A549 (cell line): ENCODE data around the gene IFFO2. TPM values are rescaled to one million over a fixed set of nuclear protein-coding genes. Genes with fewer than 3 reads are reported as not detected.

Source experiments
- ATAC-seq, 2 experiments: fragments of 200-7000 bp in 1 of 2; fragments of >200 bp in 1 of 2; cut with Nextera tagmentation in 1 of 2; cut with Tn5 transposase in 1 of 2; 3 replicates each; pipeline versions ENCODE4 v1.8.0 to v1.9.1; 2018 to 2020; ENCODE audit warnings: mild to moderate bottlenecking in 1 of 2, moderate library complexity in 1 of 2
- CTCF ChIA-PET: fragments of 300-600 bp; sonication (Branson Sonifier 250); formaldehyde crosslinking; extraction: SDS; loops from one replicate; lab custom pipeline; 2021; ENCODE audit warnings: antibody characterized with exemption, inconsistent platforms; lab: Yijun Ruan, JAX
- POLR2A ChIA-PET: fragments of 350-600 bp; formaldehyde crosslinking; extraction: SDS; loops from one replicate; lab custom pipeline; 2021; ENCODE audit warnings: antibody characterized with exemption, inconsistent platforms; lab: Yijun Ruan, JAX
- DNase-seq, 2 experiments: peaks; one replicate each; pipeline versions ENCODE4 v3.0.0 to v3.0.0-alpha.2; 2011 to 2016; ENCODE audit warnings: low read depth in 1 of 2, low spot score in 1 of 2
- FAIRE-seq: peaks from 2 replicates; lab custom pipeline; 2011; peaks lifted over from hg19 to GRCh38; lab: Jason Lieb, UNC
- H3K27ac ChIP-seq, 2 experiments: fragments of >200 bp; sonication (Bioruptor Twin); formaldehyde crosslinking; 3 replicates each; pipeline ENCODE4 v1.5.1; 2016 to 2017
- H3K4me1 ChIP-seq: fragments of >200 bp; sonication (Bioruptor Twin); formaldehyde crosslinking; 3 replicates; pipeline ENCODE4 v1.6.1; 2016
- H3K4me2 ChIP-seq: fragments of >200 bp; sonication (Bioruptor Twin); formaldehyde crosslinking; 3 replicates; pipeline ENCODE4 v1.6.1; 2016
- H3K4me3 ChIP-seq: fragments of >200 bp; sonication (Bioruptor Twin); formaldehyde crosslinking; 3 replicates; pipeline ENCODE4 v1.5.1; 2016
- H3K9me3 ChIP-seq: fragments of >200 bp; sonication (Bioruptor Twin); formaldehyde crosslinking; 3 replicates; pipeline ENCODE4 v1.6.1; 2016
- CHD2 ChIP-seq: fragments of 150-350 bp; IDR thresholded peaks from 2 replicates; pipeline ENCODE4 v1.6.1; 2014; ENCODE audit warnings: low read length; ENCODE audit not compliant: partially characterized antibody
- CTCF ChIP-seq: fragments of >200 bp; sonication (Bioruptor Twin); formaldehyde crosslinking; IDR thresholded peaks from 3 replicates; pipeline ENCODE4 v1.5.1; 2016
- E2F6 ChIP-seq: IDR thresholded peaks from 2 replicates; pipeline ENCODE4 v1.6.1; 2012; ENCODE audit warnings: low read depth, borderline replicate concordance
- EP300 ChIP-seq, 2 experiments: fragments of >200 bp; sonication (Bioruptor Twin); formaldehyde crosslinking; IDR thresholded peaks; 2 replicates in 1 of 2; 3 replicates in 1 of 2; pipeline ENCODE4 v1.6.1; 2016 to 2017
- FOSB ChIP-seq: fragments of 250-450 bp; sonication (Bioruptor Pico); IDR thresholded peaks from 2 replicates; pipeline ENCODE4 v1.5.0; 2020; ENCODE audit warnings: mild to moderate bottlenecking, moderate library complexity
- FOXS1 ChIP-seq: fragments of 250-450 bp; sonication (Bioruptor Pico); IDR thresholded peaks from 2 replicates; pipeline ENCODE4 v1.5.0; 2020; ENCODE audit warnings: mild to moderate bottlenecking, moderate library complexity
- HDAC2 ChIP-seq: fragments of 200-600 bp; sonication (generic); IDR thresholded peaks from 2 replicates; pipeline ENCODE4 v1.6.1; 2016
- HEYL ChIP-seq: fragments of 250-450 bp; sonication (Bioruptor Pico); IDR thresholded peaks from 2 replicates; pipeline ENCODE4 v1.8.0; 2021; ENCODE audit warnings: mild to moderate bottlenecking, moderate library complexity
- HOXB5 ChIP-seq: fragments of 250-450 bp; sonication (Bioruptor Pico); IDR thresholded peaks from 2 replicates; pipeline ENCODE4 v1.5.0; 2020; ENCODE audit warnings: mild to moderate bottlenecking, moderate library complexity
- JUN ChIP-seq, 2 experiments: fragments of >200 bp; sonication (Bioruptor Twin); formaldehyde crosslinking; IDR thresholded peaks; 2 replicates in 1 of 2; 3 replicates in 1 of 2; pipeline ENCODE4 v1.6.1; 2016 to 2017
- KDM5A ChIP-seq: fragments of 200-600 bp; sonication (generic); IDR thresholded peaks from 2 replicates; pipeline ENCODE4 v1.6.1; 2016; ENCODE audit warnings: antibody characterized with exemption, mild to moderate bottlenecking
- MAFK ChIP-seq: fragments of 450-650 bp; IDR thresholded peaks from 2 replicates; pipeline ENCODE4 v1.6.1; 2014; ENCODE audit not compliant: partially characterized antibody
- MAZ ChIP-seq: fragments of 150-350 bp; IDR thresholded peaks from 2 replicates; pipeline ENCODE4 v1.6.1; 2014; ENCODE audit warnings: antibody characterized with exemption, low read depth, low read length, borderline replicate concordance
- PHF8 ChIP-seq: fragments of 200-600 bp; sonication (generic); IDR thresholded peaks from 2 replicates; pipeline ENCODE4 v1.6.1; 2016; ENCODE audit warnings: low read depth, mild to moderate bottlenecking, antibody characterized with exemption, moderate library complexity, borderline replicate concordance
- POLR2A ChIP-seq: IDR thresholded peaks from 2 replicates; pipeline ENCODE4 v1.6.1; 2012; ENCODE audit warnings: mild to moderate bottlenecking, low read length
- REST ChIP-seq: fragments of 200-600 bp; sonication (generic); IDR thresholded peaks from 2 replicates; pipeline ENCODE4 v1.6.1; 2016; ENCODE audit warnings: antibody characterized with exemption, mild to moderate bottlenecking, moderate library complexity
- RNF2 ChIP-seq: fragments of 200-600 bp; sonication (generic); IDR thresholded peaks from 2 replicates; pipeline ENCODE4 v1.6.1; 2016; ENCODE audit warnings: low read depth, mild to moderate bottlenecking, antibody characterized with exemption, moderate library complexity, borderline replicate concordance
- ZSCAN20 ChIP-seq: fragments of 250-450 bp; sonication (Bioruptor Pico); IDR thresholded peaks from 2 replicates; pipeline ENCODE4 v1.8.0; 2022; ENCODE audit warnings: mild to moderate bottlenecking, moderate library complexity
- WGBS: methylation state at CpG from one replicate; pipeline ENCODE4 v1.1.6; 2017; ENCODE audit errors: missing lambda C conversion rate; 5-methylcytosine and 5-hydroxymethylcytosine counted together
- polyA plus RNA-seq, 4 experiments: library from polyadenylated mRNA; depleted of rRNA in 3 of 4; stranded (reverse); fragments of >200 nt; fragmentation: RNase III in 1 of 4; extraction: RNeasy Plus Mini Kit Qiagen cat#74134 plus additional on column Dnase treatment in 1 of 4; gene quantifications; 2 replicates in 3 of 4; 3 replicates in 1 of 4; pipeline ENCODE4 v1.2.3, GENCODE V29; 2011 to 2017

Gene IFFO2
- polyA plus RNA-seq, 2 of the 4 experiments (the other 2 are of a cell fraction) = 24.3 to 53.9 TPM

DNA sequence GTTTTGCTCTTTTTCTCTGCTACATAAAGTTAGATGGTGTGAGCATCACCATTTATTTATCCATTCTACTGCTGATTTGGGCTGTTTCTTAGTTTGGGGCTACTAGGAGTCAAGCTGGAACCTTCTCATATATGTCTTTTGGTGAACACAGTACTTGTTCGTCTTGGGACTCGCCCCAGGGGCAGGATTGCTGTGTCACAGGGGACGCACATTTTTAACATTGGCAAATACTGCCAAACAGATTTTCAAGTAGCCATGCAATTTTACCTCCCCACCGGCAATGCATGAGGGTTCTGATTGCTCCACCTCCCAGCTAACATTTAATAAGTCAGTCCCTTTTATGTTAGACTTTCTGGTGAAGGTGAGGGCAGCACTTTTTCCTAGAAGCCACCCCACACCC lies 7.5 kb upstream of the IFFO2 start:
- no peak for DNase-seq
- ATAC-seq = no peak
- H3K4me1 ChIP-seq = peaks cover 27% of the 10 kb centered on the region
- ChIA-PET CTCF (interaction anchor here (1.5 to 6.0 kb wide), 4 partner anchors 9 to 132 kb away, joined by 4 to 23 read pairs (median 6); no protein-coding TSS in a partner anchor), POLR2A (no interaction called here)
- TF ChIP-seq POLR2A (no peak), PHF8 (no peak), CTCF (no peak)
- TF ChIP-seq, all 56 proteins: peak for 0
- Histone ChIP-seq H3K9me3 (no peaks in the 10 kb centered on the region), H3K27ac (0 out of 6 replicates have a peak overlapping the region, but pooled peaks of 1 of the 2 experiments have one; percentile 39), H3K4me3 (no peak overlapping the region), H3K4me2 (no peak overlapping the region)
- WGBS = 91% methylated on average over 4 of the region's 4 CpGs
- FAIRE-seq = no peak

DNA sequence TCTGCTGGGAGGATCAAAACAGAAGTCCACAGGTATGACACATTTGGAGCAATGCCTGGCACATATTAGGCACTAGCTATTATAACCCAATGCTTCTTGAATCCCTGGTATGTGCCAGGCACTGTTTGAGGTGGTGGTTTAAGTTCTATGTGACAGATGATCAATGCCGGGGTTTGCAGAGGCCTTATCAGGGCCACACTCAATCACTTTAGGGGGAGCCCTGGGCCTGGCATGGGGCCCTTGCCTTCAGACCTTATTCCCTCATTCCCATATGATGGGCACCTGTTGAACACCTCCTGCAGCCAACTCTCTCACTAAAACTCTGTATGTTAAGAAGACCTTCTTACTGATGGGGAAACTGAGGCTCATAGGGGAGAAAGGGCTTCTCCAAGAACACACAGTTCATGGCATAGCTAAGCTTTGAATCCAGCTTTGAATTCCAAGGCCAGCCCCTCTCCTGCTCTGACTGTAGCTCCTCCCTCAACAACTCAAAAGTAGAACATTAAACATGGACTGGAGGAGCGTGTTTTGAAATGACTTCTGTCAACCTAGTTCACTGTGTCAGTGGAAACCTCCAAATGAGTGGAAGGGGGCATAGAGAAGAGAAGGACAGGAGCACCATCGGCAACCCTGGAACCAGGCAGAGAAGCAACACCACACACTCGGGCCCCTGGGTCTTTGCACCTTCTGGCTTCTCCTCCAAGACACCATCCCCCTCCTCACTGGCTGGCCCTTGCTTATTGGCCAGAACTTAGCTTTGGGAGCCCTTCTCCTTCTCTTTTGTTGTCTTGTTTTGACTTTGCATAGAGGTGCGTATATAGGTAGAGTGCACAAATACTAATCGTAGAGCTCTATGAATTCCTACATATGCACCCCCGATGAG lies 6.6 kb upstream of the IFFO2 start:
- Histone ChIP-seq H3K4me3 (no peak overlapping the region), H3K4me2 (no peak overlapping the region; the same call in 2 of the 3 replicates), H3K9me3 (no peaks in the 10 kb centered on the region), H3K4me1 (peaks cover 27% of the 10 kb centered on the region), H3K27ac (peak overlapping the region in 1 of 2 experiments; percentile 73; a peak in 3 of 6 replicates)
- no peak for DNase-seq
- 85% methylated on average over 7 of the region's 7 CpGs for WGBS
- FAIRE-seq = no peak
- ChIA-PET CTCF (interaction anchor here (1.1 to 6.0 kb wide), 4 partner anchors 10 to 133 kb away, joined by 5 to 23 read pairs (median 6); no protein-coding TSS in a partner anchor), POLR2A (no interaction called here)
- TF ChIP-seq POLR2A = no peak
- TF ChIP-seq E2F6 = no peak
- TF ChIP-seq FOXS1 (CRISPR knock-in tag) = no peak
- no peak for TF ChIP-seq HOXB5 (CRISPR knock-in tag)
- TF ChIP-seq ZSCAN20 = no peak
- no peak for TF ChIP-seq HEYL (CRISPR knock-in tag)
- no peak for TF ChIP-seq CHD2
- no peak for TF ChIP-seq EP300 (IDR thresholded peaks at IDR 0.05)
- TF ChIP-seq MAZ = no peak
- TF ChIP-seq KDM5A = no peak
- TF ChIP-seq MAFK = no peak
- TF ChIP-seq RNF2 = no peak
- TF ChIP-seq HDAC2 = no peak
- no peak for TF ChIP-seq JUN (IDR thresholded peaks at IDR 0.05)
- no peak for ATAC-seq

DNA sequence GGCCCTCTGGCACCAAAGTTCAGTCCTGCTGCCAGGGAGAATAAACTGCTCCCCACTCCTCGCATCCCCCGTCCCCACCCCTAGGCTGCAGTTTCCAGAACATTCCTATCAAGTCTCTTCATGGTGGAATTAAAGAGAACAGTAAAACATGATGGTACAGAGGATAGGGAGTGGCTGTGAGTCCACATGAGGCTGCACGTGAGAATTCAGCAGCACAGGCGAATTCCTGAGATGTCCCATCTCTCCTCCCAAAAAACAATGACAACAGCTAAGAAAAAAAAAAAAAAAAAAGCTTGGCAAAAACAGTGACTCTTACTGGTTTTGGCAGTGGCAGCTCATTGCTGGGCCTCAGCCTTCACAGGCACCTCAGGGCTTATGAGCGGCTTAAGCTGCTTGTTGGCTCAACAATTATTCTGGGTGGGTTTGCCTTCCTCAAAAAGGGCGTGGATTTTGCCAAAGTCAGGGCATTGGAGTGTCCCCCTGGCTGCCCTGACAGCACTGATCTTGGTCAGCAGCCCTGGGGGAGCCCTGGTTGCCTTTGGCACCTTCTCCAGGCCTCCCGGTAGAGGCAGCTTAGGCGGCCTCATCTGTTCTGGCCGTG lies 5.7 kb upstream of the IFFO2 start:
- ATAC-seq = peak in 1 of 2 experiments; percentile 20; a peak in 3 of 6 replicates

More for the DNA sequence above, 5.7 kb upstream of the IFFO2 start:
- Histone ChIP-seq H3K4me2 (peak overlapping the region; percentile 42), H3K9me3 (no peaks in the 10 kb centered on the region), H3K4me1 (peaks cover 34% of the 10 kb centered on the region), H3K4me3 (no peak overlapping the region), H3K27ac (peak overlapping the region; percentile 32 to 73; a peak in 4 of 6 replicates)
- CTCF ChIA-PET = interaction anchor here (1.1 to 6.0 kb wide), 3 partner anchors 8 to 55 kb away, joined by 3 to 23 read pairs (median 5); no protein-coding TSS in a partner anchor
- no peak for TF ChIP-seq REST
- no peak for TF ChIP-seq FOSB (CRISPR knock-in tag)
- DNase-seq (no peak), FAIRE-seq (no peak)
- 57% methylated on average over 8 of the region's 9 CpGs for WGBS
- POLR2A ChIA-PET = no interaction called here
